ENCODE measurements around the gene P4HA1. TPM values are rescaled to one million over a fixed set of nuclear protein-coding genes. Genes with fewer than 3 reads are reported as not detected.
"Not testable (repeated sequence)": the region's sequence is repeated elsewhere in the genome, so short reads cannot be mapped to it uniquely, and the experiment has no call there.

Gene P4HA1
- 10 to 100 TPM; 44.5 to 45.4 TPM for total RNA-seq

GRCh38 chr10:73096449-73097304, at the start of gene P4HA1:
P4HA1 (minus strand) TSS chr10:73096866; CDS start chr10:73074883, 21,983 bp downstream.
- H3K4me3 Mint-ChIP-seq: peak within 1 kb of the TSS; percentile 93
- no peaks in the 10 kb centered on the region for H3K9me3 Mint-ChIP-seq
- no peaks in the 10 kb centered on the region for H3K27me3 Mint-ChIP-seq
- H3K4me1 Mint-ChIP-seq: peaks cover 24% of the 10 kb centered on the region
- peaks cover 24% of the 10 kb centered on the region for H3K36me3 Mint-ChIP-seq
- DNase-seq: peak; percentile 99
- peak within 1 kb of the TSS; percentile 96 for H3K27ac Mint-ChIP-seq

- no peaks in the 10 kb centered on the region for H3K4me1 Mint-ChIP-seq
- no peak overlapping the region for H3K27ac Mint-ChIP-seq
- no peaks in the 10 kb centered on the region for H3K27me3 Mint-ChIP-seq
- no peaks in the 10 kb centered on the region for H3K9me3 Mint-ChIP-seq
- H3K4me3 Mint-ChIP-seq: no peak overlapping the region
- no peak for DNase-seq
- H3K36me3 Mint-ChIP-seq: peaks cover 17% of the 10 kb centered on the region
These were observed 44.9 kb upstream of the P4HA1 start for GRCh38 chr10:73141603-73142002.

- Mint-ChIP-seq H3K4me1 (no peaks in the 10 kb centered on the region), H3K4me3 (no peak overlapping the region), H3K27ac (no peak overlapping the region), H3K9me3 (no peaks in the 10 kb centered on the region), H3K27me3 (no peaks in the 10 kb centered on the region), H3K36me3 (peaks cover 21% of the 10 kb centered on the region)
- DNase-seq: no peak
These were observed 42.6 kb upstream of the P4HA1 start for GRCh38 chr10:73139251-73139650.

- Mint-ChIP-seq H3K4me3 (no peak overlapping the region), H3K36me3 (peaks cover 18% of the 10 kb centered on the region), H3K27me3 (no peaks in the 10 kb centered on the region), H3K4me1 (no peaks in the 10 kb centered on the region), H3K27ac (no peak overlapping the region), H3K9me3 (no peaks in the 10 kb centered on the region)
- DNase-seq: no peak
These were observed 40.0 kb upstream of the P4HA1 start for GRCh38 chr10:73136627-73137026.

GRCh38 chr10:73134727-73135126, 38.1 kb upstream of the P4HA1 start:
- Mint-ChIP-seq H3K9me3 (no peaks in the 10 kb centered on the region), H3K4me3 (no peak overlapping the region), H3K4me1 (no peaks in the 10 kb centered on the region), H3K36me3 (peaks cover 20% of the 10 kb centered on the region), H3K27ac (no peak overlapping the region), H3K27me3 (no peaks in the 10 kb centered on the region)
- no peak for DNase-seq

GRCh38 chr10:73131913-73132686, 35.4 kb upstream of the P4HA1 start:
- Mint-ChIP-seq H3K36me3 (peaks cover 20% of the 10 kb centered on the region), H3K4me1 (no peaks in the 10 kb centered on the region), H3K27ac (no peak overlapping the region), H3K9me3 (no peaks in the 10 kb centered on the region), H3K27me3 (no peaks in the 10 kb centered on the region), H3K4me3 (no peak overlapping the region)
- DNase-seq: no peak

- Mint-ChIP-seq H3K27ac (no peak overlapping the region), H3K4me3 (no peak overlapping the region), H3K27me3 (no peaks in the 10 kb centered on the region), H3K36me3 (peaks cover 17% of the 10 kb centered on the region), H3K4me1 (no peaks in the 10 kb centered on the region), H3K9me3 (no peaks in the 10 kb centered on the region)
- no peak for DNase-seq
These were observed 34.6 kb upstream of the P4HA1 start for GRCh38 chr10:73131301-73131700.

- H3K27me3 Mint-ChIP-seq: no peaks in the 10 kb centered on the region
- peaks cover 4% of the 10 kb centered on the region for H3K36me3 Mint-ChIP-seq
- no peak for DNase-seq
- H3K4me1 Mint-ChIP-seq: no peaks in the 10 kb centered on the region
- H3K9me3 Mint-ChIP-seq: no peaks in the 10 kb centered on the region
- H3K27ac Mint-ChIP-seq: no peak overlapping the region
- H3K4me3 Mint-ChIP-seq: no peak overlapping the region
These were observed 29.7 kb upstream of the P4HA1 start for GRCh38 chr10:73126343-73126742.

- no peak overlapping the region for H3K27ac Mint-ChIP-seq
- no peaks in the 10 kb centered on the region for H3K27me3 Mint-ChIP-seq
- no peak for DNase-seq
- no peaks in the 10 kb centered on the region for H3K9me3 Mint-ChIP-seq
- peaks cover 8% of the 10 kb centered on the region for H3K36me3 Mint-ChIP-seq
- H3K4me3 Mint-ChIP-seq: no peak overlapping the region
- peaks cover 5% of the 10 kb centered on the region for H3K4me1 Mint-ChIP-seq
These were observed 23.3 kb upstream of the P4HA1 start for GRCh38 chr10:73119952-73120351.

GRCh38 chr10:73119457-73119856, 22.8 kb upstream of the P4HA1 start:
- peak overlapping the region; percentile 16 for H3K27ac Mint-ChIP-seq
- H3K4me1 Mint-ChIP-seq: peaks cover 5% of the 10 kb centered on the region
- H3K36me3 Mint-ChIP-seq: peaks cover 8% of the 10 kb centered on the region
- no peak for DNase-seq
- no peaks in the 10 kb centered on the region for H3K9me3 Mint-ChIP-seq
- no peaks in the 10 kb centered on the region for H3K27me3 Mint-ChIP-seq
- H3K4me3 Mint-ChIP-seq: no peak overlapping the region

GRCh38 chr10:73117976-73118743, 21.5 kb upstream of the P4HA1 start:
- Mint-ChIP-seq H3K4me3 (no peak overlapping the region), H3K4me1 (peaks cover 5% of the 10 kb centered on the region), H3K36me3 (peaks cover 8% of the 10 kb centered on the region), H3K27ac (no peak overlapping the region), H3K27me3 (no peaks in the 10 kb centered on the region), H3K9me3 (no peaks in the 10 kb centered on the region)
- DNase-seq: no peak

- H3K36me3 Mint-ChIP-seq: peaks cover 10% of the 10 kb centered on the region
- no peak overlapping the region for H3K4me3 Mint-ChIP-seq
- H3K9me3 Mint-ChIP-seq: no peaks in the 10 kb centered on the region
- no peak for DNase-seq
- no peaks in the 10 kb centered on the region for H3K27me3 Mint-ChIP-seq
- peaks cover 10% of the 10 kb centered on the region for H3K4me1 Mint-ChIP-seq
- no peak overlapping the region for H3K27ac Mint-ChIP-seq
These were observed 19.4 kb upstream of the P4HA1 start for GRCh38 chr10:73116017-73116416.

GRCh38 chr10:73113551-73113950, 16.9 kb upstream of the P4HA1 start:
- peaks cover 17% of the 10 kb centered on the region for H3K4me1 Mint-ChIP-seq
- no peak overlapping the region for H3K27ac Mint-ChIP-seq
- no peaks in the 10 kb centered on the region for H3K27me3 Mint-ChIP-seq
- H3K4me3 Mint-ChIP-seq: no peak overlapping the region
- no peak for DNase-seq
- peaks cover 5% of the 10 kb centered on the region for H3K9me3 Mint-ChIP-seq
- peaks cover 22% of the 10 kb centered on the region for H3K36me3 Mint-ChIP-seq

GRCh38 chr10:73112032-73112431, 15.4 kb upstream of the P4HA1 start:
- peaks cover 29% of the 10 kb centered on the region for H3K36me3 Mint-ChIP-seq
- H3K9me3 Mint-ChIP-seq, H3K27ac Mint-ChIP-seq, H3K27me3 Mint-ChIP-seq, DNase-seq, H3K4me3 Mint-ChIP-seq: not testable (repeated sequence)
- peaks cover 13% of the 10 kb centered on the region for H3K4me1 Mint-ChIP-seq

GRCh38 chr10:73110345-73110849, 13.7 kb upstream of the P4HA1 start, which contains the start of gene NUDT13:
NUDT13 (plus strand) TSS chr10:73110455; CDS start chr10:73114366, 3,911 bp downstream.
- peaks cover 5% of the 10 kb centered on the region for H3K9me3 Mint-ChIP-seq

More at GRCh38 chr10:73110345-73110849, 13.7 kb upstream of the P4HA1 start, which contains the start of gene NUDT13:
- peak; percentile 48 for DNase-seq
- H3K27me3 Mint-ChIP-seq: no peaks in the 10 kb centered on the region
- H3K4me3 Mint-ChIP-seq: peak within 1 kb of the TSS; percentile 86
- peaks cover 13% of the 10 kb centered on the region for H3K4me1 Mint-ChIP-seq
- H3K27ac Mint-ChIP-seq: peak within 1 kb of the TSS; percentile 92
- peaks cover 31% of the 10 kb centered on the region for H3K36me3 Mint-ChIP-seq

Measured in activated naive CD8-positive, alpha-beta T cell treated with anti-CD3 and anti-CD28 coated beads for 36 hours (primary cell).